ENCODE data around the gene KCNK5.

- no peak for TF ChIP-seq CTCF (IDR thresholded peaks at IDR 0.05; ENCODE audit: insufficient read depth, low read length, poor library complexity, severe bottlenecking)
- no peak for TF ChIP-seq EZH2phosphoT487 (conservative IDR thresholded peaks at IDR 0.05; ENCODE audit: low read length)
These were observed 25.8 kb upstream of the KCNK5 start for GRCh38 chr6:39254999-39255535.
